Osteoblast (primary cell): ENCODE data around the gene TTC3. TPM values are rescaled to one million over a fixed set of nuclear protein-coding genes. Genes with fewer than 3 reads are reported as not detected.

Experiments used
- DNase-seq: peaks from one replicate; pipeline ENCODE4 v3.0.0; 2011; ENCODE audit warnings: low spot score, mixed read lengths; ENCODE audit not compliant: insufficient read length; ENCODE audit errors: missing footprints
- H2AFZ ChIP-seq: 2 replicates; pipeline ENCODE4 v1.6.0; 2011; ENCODE audit warnings: mild to moderate bottlenecking, low read length
- H3K27ac ChIP-seq: 2 replicates; pipeline ENCODE4 v1.5.1; 2011; ENCODE audit warnings: mild to moderate bottlenecking, low read depth, low read length, moderate library complexity
- H3K27me3 ChIP-seq: 2 replicates; pipeline ENCODE4 v1.6.0; 2012; ENCODE audit warnings: mild to moderate bottlenecking, control low read depth, inconsistent platforms, low read length, moderate library complexity; ENCODE audit not compliant: insufficient read depth
- H3K36me3 ChIP-seq: 2 replicates; pipeline ENCODE4 v1.5.1; 2011; ENCODE audit warnings: mild to moderate bottlenecking, low read length, control low read depth, moderate library complexity; ENCODE audit not compliant: insufficient read depth
- H3K4me1 ChIP-seq: 2 replicates; pipeline ENCODE4 v1.5.1; 2011; ENCODE audit warnings: mild to moderate bottlenecking, low read length, control low read depth, moderate library complexity; ENCODE audit not compliant: insufficient read depth
- H3K4me2 ChIP-seq: 2 replicates; pipeline ENCODE4 v1.6.0; 2011; ENCODE audit warnings: mild to moderate bottlenecking, low read length; ENCODE audit not compliant: insufficient read depth
- H3K4me3 ChIP-seq: fragments of 200-600 bp; sonication (generic); 3 replicates; pipeline ENCODE4 v1.5.1; 2012; ENCODE audit warnings: mild to moderate bottlenecking, low read length, inconsistent platforms; ENCODE audit not compliant: insufficient read depth
- H3K79me2 ChIP-seq: 2 replicates; pipeline ENCODE4 v1.6.0; 2012; ENCODE audit warnings: mild to moderate bottlenecking, low read length, control low read depth, inconsistent platforms; ENCODE audit not compliant: insufficient read depth
- H3K9me3 ChIP-seq: 2 replicates; pipeline ENCODE4 v1.5.1; 2011; ENCODE audit warnings: low read depth, low read length, control low read depth
- H4K20me1 ChIP-seq: 2 replicates; pipeline ENCODE4 v1.6.0; 2012; ENCODE audit warnings: mild to moderate bottlenecking, low read length, control low read depth; ENCODE audit not compliant: insufficient read depth
- CTCF ChIP-seq: IDR thresholded peaks from 2 replicates; pipeline ENCODE4 v1.5.1; 2011; ENCODE audit warnings: mild to moderate bottlenecking, low read depth, low read length, moderate library complexity; ENCODE audit errors: extremely low read depth
- total RNA-seq: library from RNA; depleted of rRNA; stranded (reverse); fragments of >200 nt; gene quantifications from 2 replicates; pipeline ENCODE4 v1.2.3, GENCODE V29; 2012

The TTC3 gene
- total RNA-seq, 1 donor: 364 TPM

- Histone ChIP-seq H3K4me2 (no peak overlapping the region), H4K20me1 (peaks cover 9% of the 10 kb centered on the region), H2AFZ (no peak overlapping the region), H3K36me3 (peaks cover 44% of the 10 kb centered on the region), H3K4me1 (peaks cover 15% of the 10 kb centered on the region), H3K9me3 (no peaks in the 10 kb centered on the region), H3K27me3 (no peaks in the 10 kb centered on the region), H3K4me3 (no peak overlapping the region), H3K79me2 (no peaks in the 10 kb centered on the region), H3K27ac (no peak overlapping the region)
- DNase-seq: peak; percentile 56
- TF ChIP-seq CTCF: no peak
Measured at GRCh38 chr21:37204580-37204979, 131.5 kb downstream of the TTC3 start.

GRCh38 chr21:37206496-37206895, 133.4 kb downstream of the TTC3 start:
- peaks cover 13% of the 10 kb centered on the region for H3K4me1 ChIP-seq
- H4K20me1 ChIP-seq: peaks cover 2% of the 10 kb centered on the region
- H2AFZ ChIP-seq: no peak overlapping the region
- H3K4me3 ChIP-seq: no peak overlapping the region
- H3K36me3 ChIP-seq: peaks cover 25% of the 10 kb centered on the region
- DNase-seq: no peak
- no peak overlapping the region for H3K27ac ChIP-seq
- no peaks in the 10 kb centered on the region for H3K9me3 ChIP-seq
- H3K4me2 ChIP-seq: no peak overlapping the region
- no peaks in the 10 kb centered on the region for H3K27me3 ChIP-seq
- TF ChIP-seq CTCF: no peak
- no peaks in the 10 kb centered on the region for H3K79me2 ChIP-seq

- no peak for DNase-seq
- TF ChIP-seq CTCF: no peak
- H3K27me3 ChIP-seq: no peaks in the 10 kb centered on the region
- no peaks in the 10 kb centered on the region for H3K79me2 ChIP-seq
- H3K4me3 ChIP-seq: peak overlapping the region; percentile 52
- peaks cover 13% of the 10 kb centered on the region for H3K4me1 ChIP-seq
- H3K36me3 ChIP-seq: peaks cover 14% of the 10 kb centered on the region
- H2AFZ ChIP-seq: no peak overlapping the region
- H4K20me1 ChIP-seq: peaks cover 2% of the 10 kb centered on the region
- H3K9me3 ChIP-seq: no peaks in the 10 kb centered on the region
- H3K4me2 ChIP-seq: peak overlapping the region; percentile 76
- no peak overlapping the region for H3K27ac ChIP-seq
Measured at GRCh38 chr21:37207441-37208009, 134.5 kb downstream of the TTC3 start.

- H3K9me3 ChIP-seq: no peaks in the 10 kb centered on the region
- H3K4me3 ChIP-seq: peak overlapping the region; percentile 52
- H3K4me2 ChIP-seq: peak overlapping the region; percentile 76
- no peaks in the 10 kb centered on the region for H3K79me2 ChIP-seq
- H3K36me3 ChIP-seq: peaks cover 8% of the 10 kb centered on the region
- TF ChIP-seq CTCF: no peak
- peaks cover 13% of the 10 kb centered on the region for H3K4me1 ChIP-seq
- no peaks in the 10 kb centered on the region for H3K27me3 ChIP-seq
- H4K20me1 ChIP-seq: peaks cover 2% of the 10 kb centered on the region
- DNase-seq: peak; percentile 73
- H3K27ac ChIP-seq: no peak overlapping the region
- H2AFZ ChIP-seq: no peak overlapping the region
Measured at GRCh38 chr21:37208056-37208721, 135.1 kb downstream of the TTC3 start.
